ENCODE measurements around the gene ADAMTS19.
"Not testable (repeated sequence)": the region's sequence is repeated elsewhere in the genome, so short reads cannot be mapped to it uniquely, and the experiment has no call there.

The ADAMTS19 gene

GRCh38 chr5:129477532-129477931 lies 17.4 kb downstream of the ADAMTS19 start:
- no peak for DNase-seq

- no peak for DNase-seq
Measured at GRCh38 chr5:129481161-129481560, 21.1 kb downstream of the ADAMTS19 start.

- DNase-seq = no peak
Measured at GRCh38 chr5:129496421-129496820, 36.3 kb downstream of the ADAMTS19 start.

GRCh38 chr5:129496864-129497595 lies 36.9 kb downstream of the ADAMTS19 start:
- no peak for DNase-seq

- no peak for DNase-seq
Measured at GRCh38 chr5:129499208-129499852, 39.2 kb downstream of the ADAMTS19 start.

- no peak for DNase-seq
Measured at GRCh38 chr5:129500101-129500500, 40.0 kb downstream of the ADAMTS19 start.

GRCh38 chr5:129506086-129506485 lies 46.0 kb downstream of the ADAMTS19 start:
- DNase-seq = no peak

GRCh38 chr5:129506950-129507349 lies 46.9 kb downstream of the ADAMTS19 start:
- no peak for DNase-seq

GRCh38 chr5:129507527-129507926 lies 47.4 kb downstream of the ADAMTS19 start:
- no peak for DNase-seq

- no peak for DNase-seq
Measured at GRCh38 chr5:129508606-129509005, 48.5 kb downstream of the ADAMTS19 start.

- DNase-seq = no peak
Measured at GRCh38 chr5:129509363-129509975, 49.4 kb downstream of the ADAMTS19 start.

- DNase-seq = no peak
Measured at GRCh38 chr5:129511291-129511690, 51.2 kb downstream of the ADAMTS19 start.

- no peak for DNase-seq
Measured at GRCh38 chr5:129541051-129541450, 81.0 kb downstream of the ADAMTS19 start.

GRCh38 chr5:129541648-129542251 lies 81.7 kb downstream of the ADAMTS19 start:
- peak; percentile 76 to 85 for DNase-seq

GRCh38 chr5:129547137-129547536 lies 87.0 kb downstream of the ADAMTS19 start:
- DNase-seq = no peak

GRCh38 chr5:129554134-129554904 lies 94.2 kb downstream of the ADAMTS19 start:
- no peak for DNase-seq

GRCh38 chr5:129563585-129563984 lies 103.5 kb downstream of the ADAMTS19 start:
- no peak for DNase-seq

GRCh38 chr5:129569295-129569694 lies 109.2 kb downstream of the ADAMTS19 start:
- no peak for DNase-seq

- no peak for DNase-seq
Measured at GRCh38 chr5:129572060-129572459, 112.0 kb downstream of the ADAMTS19 start.

- DNase-seq = not testable (repeated sequence)
Measured at GRCh38 chr5:129584496-129584895, 124.4 kb downstream of the ADAMTS19 start.

GRCh38 chr5:129591508-129592160 lies 131.5 kb downstream of the ADAMTS19 start:
- no peak for DNase-seq

- no peak for DNase-seq
Measured at GRCh38 chr5:129593525-129593924, 133.4 kb downstream of the ADAMTS19 start.
